ENCODE results near the gene BAIAP2L1.

- no peak for TF ChIP-seq CTCF (IDR thresholded peaks at IDR 0.05)
- TF ChIP-seq POLR2A (IDR thresholded peaks at IDR 0.05), result no peak
These were observed 97.0 kb downstream of the BAIAP2L1 start for GRCh38 chr7:98303906-98304305.

Data from right lobe of liver (tissue), 4 donors.